WI38 (cell line): ENCODE measurements around the gene GTF2I.

ENCODE experiments used
- H3K4me3 ChIP-seq: 2 replicates; pipeline ENCODE4 v1.5.1; 2011; ENCODE audit warnings: low read depth, mild to moderate bottlenecking, control low read depth, low read length
- CTCF ChIP-seq: IDR thresholded peaks from 2 replicates; pipeline ENCODE4 v1.5.1; 2012; ENCODE audit warnings: low read depth, mild to moderate bottlenecking, control low read depth, low read length

GTF2I gene

GRCh38 chr7:74657692-74658177 lies at the start of gene GTF2I:
Gene GTF2I (plus strand): TSS chr7:74657718. CDS start chr7:74689129, 31,411 bp downstream.
- H3K4me3 ChIP-seq = peak within 1 kb of the TSS; percentile 75
- no peak for TF ChIP-seq CTCF

GRCh38 chr7:74612015-74612829 lies 45.3 kb upstream of the GTF2I start:
- H3K4me3 ChIP-seq = no peak overlapping the region
- no peak for TF ChIP-seq CTCF

- no peak overlapping the region for H3K4me3 ChIP-seq
- TF ChIP-seq CTCF = no peak
These were observed 41.4 kb upstream of the GTF2I start for GRCh38 chr7:74615933-74616780.

GRCh38 chr7:74617180-74617744 lies 40.3 kb upstream of the GTF2I start:
- no peak for TF ChIP-seq CTCF

GRCh38 chr7:74619235-74619860 lies 38.2 kb upstream of the GTF2I start:
- no peak overlapping the region for H3K4me3 ChIP-seq
- no peak for TF ChIP-seq CTCF

More at GRCh38 chr7:74617180-74617744, 40.3 kb upstream of the GTF2I start:
- H3K4me3 ChIP-seq = no peak overlapping the region

GRCh38 chr7:74622228-74622749 lies 35.2 kb upstream of the GTF2I start:
- no peak overlapping the region for H3K4me3 ChIP-seq
- no peak for TF ChIP-seq CTCF
